H1 (cell line): Measurements from ENCODE around the gene SEH1L. TPM values are rescaled to one million over a fixed set of nuclear protein-coding genes. Genes with fewer than 3 reads are reported as not detected.

Experiments used
- CTCF ChIA-PET: fragments of 300-600 bp; sonication (Branson Sonifier 250); formaldehyde crosslinking; loops from one replicate; lab custom pipeline; 2021; ENCODE audit not compliant: partially characterized antibody; lab: Charles Lee
- POLR2A ChIA-PET: fragments of 300-600 bp; sonication (Branson Sonifier 250); formaldehyde crosslinking; loops from one replicate; lab custom pipeline; 2021; ENCODE audit warnings: inconsistent platforms; ENCODE audit not compliant: partially characterized antibody; lab: Charles Lee
- DNase-seq, 2 experiments: peaks; one replicate each; pipeline versions ENCODE4 v3.0.0 to v3.0.0-alpha.2; 2010 to 2022; ENCODE audit warnings: low spot score in 2 of 2, low read depth in 1 of 2, mixed read lengths in 1 of 2
- FAIRE-seq: peaks from 2 replicates; lab custom pipeline; 2011; peaks lifted over from hg19 to GRCh38; lab: Jason Lieb, UNC
- H2AFZ ChIP-seq: 2 replicates; pipeline ENCODE4 v1.8.1; 2012; ENCODE audit warnings: low read length, inconsistent platforms
- H2AK5ac ChIP-seq: 2 replicates; pipeline ENCODE4 v1.6.1; 2013; ENCODE audit warnings: low read depth, low read length
- H2BK120ac ChIP-seq: replicated peaks from 2 replicates; pipeline ENCODE3; 2013; ENCODE audit warnings: low read depth, low read length, inconsistent platforms
- H2BK12ac ChIP-seq: 2 replicates; pipeline ENCODE4 v1.6.1; 2013; ENCODE audit warnings: low read depth, low read length
- H2BK15ac ChIP-seq: 2 replicates; pipeline ENCODE4 v1.6.1; 2013; ENCODE audit warnings: low read length
- H2BK20ac ChIP-seq: 2 replicates; pipeline ENCODE4 v1.6.1; 2013; ENCODE audit warnings: low read length
- H2BK5ac ChIP-seq: 2 replicates; pipeline ENCODE4 v1.6.1; 2013; ENCODE audit warnings: low read depth, low read length
- H3K14ac ChIP-seq: 2 replicates; pipeline ENCODE4 v1.6.1; 2013; ENCODE audit warnings: inconsistent platforms; ENCODE audit not compliant: insufficient read length
- H3K18ac ChIP-seq: 2 replicates; pipeline ENCODE4 v1.6.1; 2013; ENCODE audit warnings: low read length; ENCODE audit errors: extremely low read depth
- H3K23ac ChIP-seq: 2 replicates; pipeline ENCODE4 v1.6.1; 2013; ENCODE audit warnings: inconsistent platforms; ENCODE audit not compliant: insufficient read length
- H3K23me2 ChIP-seq: 2 replicates; pipeline ENCODE4 v1.6.1; 2013; ENCODE audit warnings: low read depth, low read length
- H3K27ac ChIP-seq: 2 replicates; pipeline ENCODE4 v1.6.1; 2011; ENCODE audit warnings: low read depth, low read length, inconsistent platforms
- H3K27me3 ChIP-seq, 4 experiments: replicated peaks in 1 of 4; 1 replicate in 1 of 4; 2 replicates in 3 of 4; pipeline versions ENCODE4 v1.6.1 to v1.8.1; 2011 to 2013; ENCODE audit warnings: low read length in 3 of 4, mild to moderate bottlenecking in 3 of 4, inconsistent platforms in 2 of 4, mixed read lengths in 2 of 4, moderate library complexity in 1 of 4; ENCODE audit not compliant: control insufficient read depth in 3 of 4, insufficient read depth in 3 of 4; ENCODE audit errors: extremely low read depth in 1 of 4
- H3K36me3 ChIP-seq, 4 experiments: 2 replicates each; pipeline versions ENCODE4 v1.6.1 to v1.8.1; 2011 to 2013; ENCODE audit warnings: mild to moderate bottlenecking in 4 of 4, low read length in 3 of 4, moderate library complexity in 2 of 4, control low read depth in 1 of 4, inconsistent platforms in 1 of 4; ENCODE audit not compliant: insufficient read depth in 4 of 4, control insufficient read depth in 2 of 4
- H3K4ac ChIP-seq: replicated peaks from 2 replicates; pipeline ENCODE3; 2013; ENCODE audit warnings: low read length, low read depth, mixed read lengths, inconsistent platforms; ENCODE audit not compliant: insufficient read length
- H3K4me1 ChIP-seq, 4 experiments: replicated peaks in 1 of 4; 1 replicate in 1 of 4; 2 replicates in 3 of 4; pipeline versions ENCODE4 v1.6.1 to v1.8.1; 2011 to 2013; ENCODE audit warnings: low read length in 3 of 4, inconsistent platforms in 2 of 4, mixed read lengths in 1 of 4; ENCODE audit not compliant: insufficient read depth in 4 of 4, control insufficient read depth in 3 of 4
- H3K4me2 ChIP-seq, 2 experiments: 2 replicates each; pipeline versions ENCODE4 v1.6.1 to v1.8.1; 2011 to 2013; ENCODE audit warnings: low read depth in 2 of 2, low read length in 2 of 2, control low read depth in 1 of 2, inconsistent platforms in 1 of 2, mild to moderate bottlenecking in 1 of 2; ENCODE audit not compliant: insufficient read depth in 1 of 2
- H3K4me3 ChIP-seq, 4 experiments: fragments of 200-600, 300-600 bp in 1 of 4; sonication (generic), shearing (Covaris generic), sonication (Bioruptor Twin) in 1 of 4; 2 replicates each; pipeline versions ENCODE4 v1.5.1 to v1.8.1; 2011 to 2016; ENCODE audit warnings: low read length in 4 of 4, low read depth in 3 of 4, control low read depth in 2 of 4, inconsistent platforms in 2 of 4, mild to moderate bottlenecking in 2 of 4, mixed read lengths in 1 of 4, moderate library complexity in 1 of 4; ENCODE audit not compliant: insufficient read depth in 2 of 4; ENCODE audit errors: extremely low read depth in 1 of 4
- H3K56ac ChIP-seq: replicated peaks from 2 replicates; pipeline ENCODE3; 2013; ENCODE audit warnings: low read depth, mild to moderate bottlenecking, mixed read lengths, low read length, inconsistent platforms; ENCODE audit not compliant: insufficient read length
- H3K79me1 ChIP-seq: 2 replicates; pipeline ENCODE4 v1.6.1; 2013; ENCODE audit warnings: low read depth, low read length, control low read depth
- H3K79me2 ChIP-seq, 2 experiments: 2 replicates each; pipeline versions ENCODE4 v1.6.1 to v1.8.1; 2012 to 2013; ENCODE audit warnings: low read length in 2 of 2, mild to moderate bottlenecking in 2 of 2, inconsistent platforms in 1 of 2; ENCODE audit not compliant: insufficient read depth in 2 of 2, control insufficient read depth in 1 of 2
- H3K9ac ChIP-seq, 4 experiments: replicated peaks in 1 of 4; 1 replicate in 1 of 4; 2 replicates in 3 of 4; pipeline versions ENCODE4 v1.6.1 to v1.8.1; 2011 to 2013; ENCODE audit warnings: low read depth in 3 of 4, low read length in 3 of 4, control low read depth in 2 of 4, mild to moderate bottlenecking in 2 of 4, moderate library complexity in 2 of 4, inconsistent platforms in 1 of 4; ENCODE audit errors: extremely low read depth in 1 of 4
- H3K9me3 ChIP-seq, 2 experiments: 2 replicates each; pipeline versions ENCODE4 v1.6.1 to v1.8.1; 2012 to 2013; ENCODE audit warnings: mild to moderate bottlenecking in 2 of 2, moderate library complexity in 2 of 2, control low read depth in 1 of 2, inconsistent platforms in 1 of 2, low read depth in 1 of 2, low read length in 1 of 2, mixed read lengths in 1 of 2; ENCODE audit not compliant: insufficient read depth in 2 of 2
- H4K20me1 ChIP-seq, 2 experiments: replicated peaks in 1 of 2; 2 replicates each; pipeline versions ENCODE3 to v1.8.1; 2011 to 2013; ENCODE audit warnings: inconsistent platforms in 2 of 2, low read length in 2 of 2, mild to moderate bottlenecking in 1 of 2; ENCODE audit not compliant: insufficient read depth in 2 of 2, control insufficient read depth in 1 of 2
- H4K5ac ChIP-seq: 2 replicates; pipeline ENCODE4 v1.6.1; 2013; ENCODE audit warnings: low read length, low read depth, mixed read lengths, inconsistent platforms; ENCODE audit not compliant: insufficient read length
- H4K8ac ChIP-seq: 2 replicates; pipeline ENCODE4 v1.8.0; 2013; ENCODE audit warnings: mild to moderate bottlenecking, moderate library complexity, low read length, inconsistent platforms; ENCODE audit not compliant: insufficient read depth; ENCODE audit errors: extremely low read depth
- H4K91ac ChIP-seq: replicated peaks from 2 replicates; pipeline ENCODE3; 2013; ENCODE audit warnings: low read length, mixed read lengths, inconsistent platforms; ENCODE audit not compliant: insufficient read length
- ASH2L ChIP-seq: fragments of 200-600, 300-600 bp; sonication (generic); IDR thresholded peaks from one replicate; pipeline ENCODE4 v1.7.1; 2017; ENCODE audit warnings: low read length
- CHD2 ChIP-seq: IDR thresholded peaks from 2 replicates; pipeline ENCODE4 v1.6.1; 2012; ENCODE audit warnings: low read length, improper control_type of control experiment
- CTBP2 ChIP-seq: IDR thresholded peaks from 2 replicates; pipeline ENCODE4 v1.7.0; 2011; ENCODE audit warnings: borderline replicate concordance, mild to moderate bottlenecking, moderate library complexity, mixed read lengths, low read length; ENCODE audit not compliant: insufficient read depth, insufficient read length
- EZH2 ChIP-seq: fragments of 200-600 bp; sonication (generic); IDR thresholded peaks from 2 replicates; pipeline ENCODE4 v1.7.1; 2012; ENCODE audit warnings: low read depth, mild to moderate bottlenecking, moderate library complexity, low read length, inconsistent platforms; ENCODE audit not compliant: severe bottlenecking
- GTF2F1 ChIP-seq: IDR thresholded peaks from 2 replicates; pipeline ENCODE4 v1.6.1; 2012; ENCODE audit warnings: low read depth, low read length, improper control_type of control experiment, borderline replicate concordance
- KDM4A ChIP-seq: IDR thresholded peaks from one replicate; pipeline ENCODE4 v1.7.1; 2012; ENCODE audit warnings: low read depth, mild to moderate bottlenecking, moderate library complexity, low read length, inconsistent platforms; ENCODE audit not compliant: severe bottlenecking
- KDM5A ChIP-seq: fragments of 200-600 bp; IDR thresholded peaks from 2 replicates; pipeline ENCODE4 v1.7.1; 2012; ENCODE audit warnings: mild to moderate bottlenecking, low read length, inconsistent platforms, mixed read lengths
- POLR2A ChIP-seq, 2 experiments: IDR thresholded peaks; 1 replicate in 1 of 2; 2 replicates in 1 of 2; pipeline ENCODE4 v1.6.1; 2011; ENCODE audit warnings: low read depth in 2 of 2, low read length in 2 of 2, mild to moderate bottlenecking in 2 of 2; ENCODE audit errors: control extremely low read depth in 1 of 2
- POU5F1 ChIP-seq: IDR thresholded peaks from 2 replicates; pipeline ENCODE4 v1.6.1; 2011; ENCODE audit warnings: low read depth, mild to moderate bottlenecking, low read length, moderate library complexity
- SRF ChIP-seq: IDR thresholded peaks from 2 replicates; pipeline ENCODE4 v1.6.1; 2011; ENCODE audit warnings: mild to moderate bottlenecking, low read depth, low read length, moderate library complexity
- TCF12 ChIP-seq: IDR thresholded peaks from 2 replicates; pipeline ENCODE4 v1.6.1; 2011; ENCODE audit warnings: low read depth, mild to moderate bottlenecking, low read length
- TEAD4 ChIP-seq: IDR thresholded peaks from 2 replicates; pipeline ENCODE4 v1.6.1; 2012; ENCODE audit warnings: low read depth, low read length, inconsistent platforms, mixed read lengths
- polyA plus RNA-seq, 7 experiments: library from polyadenylated mRNA; depleted of rRNA in 3 of 7; stranded (reverse) in 5 of 7; unstranded in 2 of 7; fragments of >200 nt in 5 of 7; fragments of 200-250 nt in 2 of 7; gene quantifications; 1 replicate in 5 of 7; 2 replicates in 1 of 7; 4 replicates in 1 of 7; pipeline versions ENCODE4 v1.2.1 to v1.2.3, GENCODE V29; 2011 to 2013; ENCODE audit warnings: missing spikeins in 2 of 7, mixed read lengths in 2 of 7
- total RNA-seq: library from RNA; stranded (reverse); fragmentation: NEBNext Ultra II Directional; extraction: Animal tissue kit (Norgen Biotek cat#: 25700); gene quantifications from 2 replicates; pipeline ENCODE4 v1.2.1, GENCODE V29; 2021

Gene SEH1L
- total and polyA plus RNA-seq, 2 of the 8 experiments (the other 6 are each of a cell fraction or from before 2014, with no cell fraction given): 41.7 to 96.7 TPM

GRCh38 chr18:13022644-13023043 lies 74.8 kb downstream of the SEH1L start:
- H3K4me1 ChIP-seq: no peaks in the 10 kb centered on the region
- peaks cover 0 to 1% of the 10 kb centered on the region in 2 experiments for H4K20me1 ChIP-seq
- no peak overlapping the region for H3K9ac ChIP-seq
- no peaks in the 10 kb centered on the region for H3K9me3 ChIP-seq
- H2BK5ac ChIP-seq: no peak overlapping the region
- H3K56ac ChIP-seq: no peak overlapping the region
- H3K79me1 ChIP-seq: no peaks in the 10 kb centered on the region
- no peak overlapping the region for H3K4me3 ChIP-seq
- no peak overlapping the region for H3K4ac ChIP-seq
- H3K36me3 ChIP-seq: peaks cover 4 to 30% (median 9%) of the 10 kb centered on the region in 4 experiments; a peak in 7 of 8 replicates
- H2AK5ac ChIP-seq: no peak overlapping the region
- H3K4me2 ChIP-seq: no peak overlapping the region
- H3K23me2 ChIP-seq: no peaks in the 10 kb centered on the region
- H2BK120ac ChIP-seq: no peak overlapping the region
- no peak overlapping the region for H2AFZ ChIP-seq
- H4K5ac ChIP-seq: no peak overlapping the region
- H3K18ac ChIP-seq: no peak overlapping the region
- no peak overlapping the region for H3K23ac ChIP-seq
- H3K79me2 ChIP-seq: peaks cover 0 to 6% of the 10 kb centered on the region in 2 experiments; a peak in 1 of 4 replicates
- H3K27me3 ChIP-seq: no peaks in the 10 kb centered on the region
- no peak for DNase-seq
- no peak overlapping the region for H3K14ac ChIP-seq
- no peak for FAIRE-seq
- H3K27ac ChIP-seq: no peak overlapping the region
- no peak overlapping the region for H4K8ac ChIP-seq
- H2BK12ac ChIP-seq: no peak overlapping the region
- H4K91ac ChIP-seq: no peak overlapping the region
- TF ChIP-seq TEAD4 (no peak), TCF12 (no peak), SRF (no peak), POU5F1 (no peak), KDM5A (no peak), KDM4A (no peak), EZH2 (no peak), GTF2F1 (no peak), CHD2 (no peak), POLR2A (IDR thresholded peaks at IDR 0.05; ENCODE audit: control extremely low read depth in 1 of 2, low read depth in 2 of 2, low read length in 2 of 2) (no peak), CTBP2 (no peak), ASH2L (no peak)
- H2BK15ac ChIP-seq: no peak overlapping the region
- ChIA-PET POLR2A (no interaction called here), CTCF (no interaction called here)
- H2BK20ac ChIP-seq: no peak overlapping the region
